SU-DHL-6 (cell line): ENCODE results near the gene CCDC83.

Experiments used
- H2AFZ ChIP-seq: fragments of 200-600 bp; sonication (generic); 2 replicates; pipeline ENCODE4 v1.6.1; 2014; ENCODE audit warnings: low read depth, mild to moderate bottlenecking, moderate library complexity, mixed read lengths, antibody characterized with exemption, low read length; ENCODE audit not compliant: severe bottlenecking
- H3F3A ChIP-seq: fragments of 200-600 bp; shearing (Covaris generic); 2 replicates; pipeline ENCODE4 v1.6.0; 2016; ENCODE audit warnings: antibody characterized with exemption, mild to moderate bottlenecking; ENCODE audit not compliant: insufficient read depth
- H3K27ac ChIP-seq: fragments of 200-600 bp; sonication (generic); 2 replicates; pipeline ENCODE4 v1.5.1; 2016; ENCODE audit warnings: low read depth, mild to moderate bottlenecking, low read length, moderate library complexity, mixed read lengths
- H3K27me3 ChIP-seq: fragments of 200-600 bp; sonication (generic), shearing (Covaris generic); 2 replicates; pipeline ENCODE4 v1.6.0; 2014; ENCODE audit warnings: mild to moderate bottlenecking, low read length
- H3K36me3 ChIP-seq: fragments of 200-600 bp; sonication (generic); 2 replicates; pipeline ENCODE4 v1.6.1; 2014; ENCODE audit warnings: mild to moderate bottlenecking, low read length, mixed read lengths
- H3K4me2 ChIP-seq: fragments of 300-600, 200-600 bp; shearing (Covaris generic), sonication (generic); 2 replicates; pipeline ENCODE4 v1.6.0; 2014; ENCODE audit warnings: low read length, low read depth, mild to moderate bottlenecking; ENCODE audit not compliant: poor library complexity, severe bottlenecking
- H3K4me3 ChIP-seq: fragments of 200-600 bp; sonication (generic); 2 replicates; pipeline ENCODE4 v1.5.1; 2014; ENCODE audit warnings: antibody characterized with exemption, low read length, mild to moderate bottlenecking, mixed read lengths; ENCODE audit not compliant: insufficient read depth, poor library complexity, severe bottlenecking
- H3K79me2 ChIP-seq: fragments of 200-600 bp; sonication (generic); 2 replicates; pipeline ENCODE4 v1.6.1; 2014; ENCODE audit warnings: mild to moderate bottlenecking, low read length, moderate library complexity; ENCODE audit not compliant: insufficient read depth
- H3K9ac ChIP-seq: fragments of 200-600 bp; sonication (generic); 2 replicates; pipeline ENCODE4 v1.7.0; 2014; ENCODE audit warnings: mild to moderate bottlenecking, low read length
- H3K9me2 ChIP-seq: fragments of 200-600 bp; sonication (generic); replicated peaks from 2 replicates; pipeline ENCODE4 v1.6.1; 2014; ENCODE audit warnings: low read length; ENCODE audit not compliant: insufficient read depth
- H3K9me3 ChIP-seq: fragments of 200-600 bp; sonication (generic); 2 replicates; pipeline ENCODE4 v1.6.1; 2014; ENCODE audit warnings: low read length, mixed read lengths; ENCODE audit not compliant: insufficient read depth
- H4K20me1 ChIP-seq: fragments of 200-600 bp; sonication (generic); 2 replicates; pipeline ENCODE4 v1.6.1; 2014; ENCODE audit warnings: low read depth, mild to moderate bottlenecking, antibody characterized with exemption, low read length, moderate library complexity, mixed read lengths
- CTCF ChIP-seq: fragments of 200-600 bp; sonication (generic); IDR thresholded peaks from one replicate; pipeline ENCODE4 v1.5.1; 2017; ENCODE audit warnings: antibody characterized with exemption, mild to moderate bottlenecking, low read length, moderate library complexity; ENCODE audit not compliant: insufficient read depth, poor library complexity, severe bottlenecking
- EZH2phosphoT487 ChIP-seq: fragments of 200-600 bp; sonication (generic), shearing (Covaris generic); conservative IDR thresholded peaks from 2 replicates; pipeline ENCODE4 v1.6.1; 2018; ENCODE audit warnings: mild to moderate bottlenecking, antibody characterized with exemption, low read length, moderate library complexity, mixed read lengths

The CCDC83 gene

GRCh38 chr11:85822814-85823213 lies 32.4 kb upstream of the CCDC83 start:
- Histone ChIP-seq H3K4me2 (no peak overlapping the region), H3K27ac (no peak overlapping the region), H3K4me3 (no peak overlapping the region), H3F3A (no peaks in the 10 kb centered on the region), H2AFZ (no peak overlapping the region), H3K9ac (no peak overlapping the region), H3K9me3 (no peaks in the 10 kb centered on the region), H3K36me3 (no peaks in the 10 kb centered on the region), H3K79me2 (no peaks in the 10 kb centered on the region), H3K9me2 (no peaks in the 10 kb centered on the region), H3K27me3 (no peaks in the 10 kb centered on the region), H4K20me1 (no peaks in the 10 kb centered on the region)
- no peak for TF ChIP-seq CTCF
- no peak for TF ChIP-seq EZH2phosphoT487

GRCh38 chr11:85823816-85824215 lies 31.4 kb upstream of the CCDC83 start:
- Histone ChIP-seq H3K36me3 (no peaks in the 10 kb centered on the region), H3K9me2 (no peaks in the 10 kb centered on the region), H3K27me3 (no peaks in the 10 kb centered on the region), H2AFZ (no peak overlapping the region), H3K79me2 (no peaks in the 10 kb centered on the region), H3F3A (no peaks in the 10 kb centered on the region), H3K4me2 (no peak overlapping the region), H3K27ac (no peak overlapping the region), H3K9me3 (no peaks in the 10 kb centered on the region), H3K4me3 (no peak overlapping the region), H3K9ac (no peak overlapping the region), H4K20me1 (no peaks in the 10 kb centered on the region)
- TF ChIP-seq CTCF (no peak), EZH2phosphoT487 (no peak)

- Histone ChIP-seq H3K4me3 (no peak overlapping the region), H3K9me2 (no peaks in the 10 kb centered on the region), H3K9ac (no peak overlapping the region), H3K27me3 (no peaks in the 10 kb centered on the region), H4K20me1 (no peaks in the 10 kb centered on the region), H3K9me3 (no peaks in the 10 kb centered on the region), H3K79me2 (no peaks in the 10 kb centered on the region), H2AFZ (no peak overlapping the region), H3K27ac (no peak overlapping the region), H3K36me3 (no peaks in the 10 kb centered on the region), H3K4me2 (no peak overlapping the region), H3F3A (no peaks in the 10 kb centered on the region)
- TF ChIP-seq EZH2phosphoT487 (no peak), CTCF (no peak)
Measured at GRCh38 chr11:85825616-85826015, 29.6 kb upstream of the CCDC83 start.
